ENCODE data around the gene ENTPD2. TPM values are rescaled to one million over a fixed set of nuclear protein-coding genes. Genes with fewer than 3 reads are reported as not detected.
A peak's percentile ranks its signal among the peaks of the same experiment; 100 is the strongest.

ENTPD2 gene
- total RNA-seq, 1 experiment from 2014 or later = 32.5 TPM

DNA sequence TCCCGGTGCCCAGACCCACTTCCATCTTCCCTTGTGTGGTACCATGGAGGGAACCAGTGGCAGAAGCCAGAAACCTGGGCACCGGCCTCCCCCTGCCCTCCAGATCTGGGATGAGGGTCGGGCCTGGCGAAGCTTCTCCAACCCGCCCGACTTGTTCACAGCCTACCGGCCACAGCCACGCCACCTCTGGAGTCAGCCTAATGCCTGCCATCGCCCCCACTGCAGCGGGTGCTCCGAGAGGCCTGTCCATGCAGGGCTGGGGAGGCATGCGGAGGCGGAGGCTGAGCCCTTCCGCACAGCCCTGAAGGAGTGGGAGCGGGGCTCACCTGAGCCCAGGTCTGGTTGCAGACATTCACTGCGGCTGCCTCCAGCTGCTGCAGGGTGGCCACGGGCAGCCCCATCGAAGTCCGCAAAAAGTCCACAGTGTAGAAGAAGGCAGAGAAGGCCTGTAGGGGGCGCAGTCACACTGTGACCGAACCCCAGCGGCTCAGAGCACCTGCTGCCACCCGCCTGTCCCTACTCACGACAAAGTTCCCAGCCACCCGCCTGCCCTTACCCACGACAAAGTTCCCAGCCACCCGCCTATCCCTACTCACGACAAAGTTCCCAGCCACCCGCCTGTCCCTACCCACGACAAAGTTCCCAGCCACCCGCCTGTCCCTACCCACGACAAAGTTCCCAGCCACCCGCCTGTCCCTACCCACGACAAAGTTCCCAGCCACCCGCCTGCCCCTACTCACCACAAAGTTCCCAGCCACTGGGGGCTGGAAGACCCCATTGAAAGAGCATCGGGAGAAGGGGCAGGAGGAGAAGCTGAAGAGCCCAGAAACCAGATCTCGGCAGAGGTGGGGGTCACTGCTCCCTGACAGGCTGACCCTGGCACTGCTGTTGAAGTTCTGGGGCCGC, 4.1 kb downstream of the ENTPD2 start:
- H3K4me2 ChIP-seq (ENCODE audit: low read length) = no peak overlapping the region
- intact Hi-C loops (cut with micrococcal nuclease) = loop anchor here (1.0 to 5.0 kb wide), 2 partner anchors 15 to 178 kb away; partner anchors contain the start of genes CYSRT1 and RNF224
- ChIA-PET RAD21 (ENCODE audit: low non-redundant PET in 1 of 2, low total read pairs in 2 of 2, uncharacterized antibody in 2 of 2, unreplicated experiment in 2 of 2) (no interaction called here), CTCF (interaction anchor here (0.6 to 1.8 kb wide), 5 partner anchors 15 to 187 kb away, joined by 3 to 10 read pairs (median 5); no protein-coding TSS in a partner anchor), POLR2A (no interaction called here)
- H3K27ac ChIP-seq (ENCODE audit: low read depth, low read length) = no peak overlapping the region
- H3K36me3 ChIP-seq (ENCODE audit: control insufficient read depth in 1 of 2, insufficient read depth in 2 of 2, low read length in 2 of 2) = no peaks in the 10 kb centered on the region
- peak; percentile 33 for ATAC-seq
- H3K9me2 ChIP-seq (ENCODE audit: insufficient read depth) = no peaks in the 10 kb centered on the region
- BruUV-seq (replicated peaks) = no TSS peak
- peaks cover 7% of the 10 kb centered on the region; the same call in 1 of the 2 replicates for H3K79me2 ChIP-seq (ENCODE audit: insufficient read depth, low read length)
- no peak overlapping the region for H2AFZ ChIP-seq (ENCODE audit: low read depth, low read length, poor library complexity, severe bottlenecking)
- DNase-seq (ENCODE audit: low read depth, low spot score) = no peak
- peaks cover 11 to 32% of the 10 kb centered on the region in 2 experiments for H3K4me1 ChIP-seq (ENCODE audit: control insufficient read depth in 1 of 2, insufficient read depth in 2 of 2, low read length in 2 of 2)
- no peaks in the 10 kb centered on the region for H4K20me1 ChIP-seq (ENCODE audit: insufficient read depth)
- H3K4me3 ChIP-seq (replicated peaks in 1 of 2; ENCODE audit: low read depth in 1 of 2, low read length in 2 of 2) = no peak overlapping the region
- H3K27me3 ChIP-seq (ENCODE audit: insufficient read depth, low read length) = no peaks in the 10 kb centered on the region
- TF ChIP-seq ZNF274 (IDR thresholded peaks at IDR 0.05; ENCODE audit: low read depth, low read length) (no peak), CTCF (IDR thresholded peaks at IDR 0.05 in 2 of 3, conservative IDR thresholded peaks at IDR 0.05 in 1 of 3; ENCODE audit: borderline replicate concordance in 1 of 3, insufficient read depth in 1 of 3, low read depth in 2 of 3, low read length in 2 of 3) (peak in 2 of 3 experiments; percentile 58 to 63; a peak in 4 of 6 replicates)
- H3K9me3 ChIP-seq (ENCODE audit: control insufficient read depth in 1 of 2, insufficient read depth in 1 of 2, low read depth in 1 of 2, low read length in 2 of 2) = no peaks in the 10 kb centered on the region
- no peak overlapping the region for H3K9ac ChIP-seq (ENCODE audit: low read length)

Measured in HCT116 (cell line).